MCF 10A (cell line): ENCODE data around the gene WDR4. TPM values are rescaled to one million over a fixed set of nuclear protein-coding genes. Genes with fewer than 3 reads are reported as not detected.
"Not testable (repeated sequence)": the region's sequence is repeated elsewhere in the genome, so short reads cannot be mapped to it uniquely, and the experiment has no call there.

Experiments
- BruUV-seq: library from RNA; stranded (reverse); fragments of 400-500 nt; replicated peaks from 2 replicates; lab custom pipeline; 2021; lab: Mats Ljungman, UMichigan
- CTCF ChIA-PET: fragments of 300-600 bp; sonication (Branson Sonifier 250); formaldehyde crosslinking; extraction: SDS; loops from one replicate; lab custom pipeline; 2021; ENCODE audit warnings: antibody characterized with exemption, inconsistent platforms; lab: Yijun Ruan, JAX
- POLR2A ChIA-PET: fragments of 300-600, 350-650 bp; sonication (Branson Sonifier 250); formaldehyde crosslinking; extraction: SDS; loops from one replicate; lab custom pipeline; 2020; ENCODE audit warnings: antibody characterized with exemption, inconsistent platforms; lab: Yijun Ruan, JAX
- DNase-seq: peaks from one replicate; pipeline ENCODE4 v3.0.0-alpha.2; 2018; ENCODE audit not compliant: unreplicated experiment
- H3K27ac Mint-ChIP-seq: one replicate; pipeline ENCODE4 v1.8.0; 2022; ENCODE audit warnings: mild to moderate bottlenecking, low read depth, mixed read lengths; ENCODE audit not compliant: unreplicated experiment
- H3K27me3 Mint-ChIP-seq: one replicate; pipeline ENCODE4 v1.8.0; 2022; ENCODE audit warnings: mixed read lengths; ENCODE audit not compliant: insufficient read depth, unreplicated experiment
- H3K36me3 Mint-ChIP-seq: one replicate; pipeline ENCODE4 v1.8.0; 2022; ENCODE audit warnings: mild to moderate bottlenecking, moderate library complexity, mixed read lengths; ENCODE audit not compliant: insufficient read depth, unreplicated experiment
- H3K4me1 Mint-ChIP-seq: one replicate; pipeline ENCODE4 v1.8.0; 2022; ENCODE audit warnings: mixed read lengths; ENCODE audit not compliant: insufficient read depth, unreplicated experiment
- H3K4me3 Mint-ChIP-seq: one replicate; pipeline ENCODE4 v1.8.0; 2022; ENCODE audit warnings: mild to moderate bottlenecking, moderate library complexity, mixed read lengths; ENCODE audit not compliant: unreplicated experiment
- H3K9me3 Mint-ChIP-seq: one replicate; pipeline ENCODE4 v1.8.0; 2022; ENCODE audit warnings: mixed read lengths; ENCODE audit not compliant: unreplicated experiment
- CTCF ChIP-seq: fragments of 200-600 bp; IDR thresholded peaks from one replicate; pipeline ENCODE4 v1.8.0; 2022; ENCODE audit warnings: antibody characterized with exemption, mild to moderate bottlenecking; ENCODE audit not compliant: unreplicated experiment
- intact Hi-C: fragments of 100-400 bp; cut with micrococcal nuclease; formaldehyde crosslinking; loops from 2 replicates; pipeline ENCODE4 v1.14.1; 2022
- total RNA-seq: library from RNA; stranded (reverse); gene quantifications from 2 replicates; pipeline ENCODE4 v1.2.3, GENCODE V29; 2022

The WDR4 gene
- total RNA-seq, 1 experiment from 2014 or later, result 34.4 TPM

DNA sequence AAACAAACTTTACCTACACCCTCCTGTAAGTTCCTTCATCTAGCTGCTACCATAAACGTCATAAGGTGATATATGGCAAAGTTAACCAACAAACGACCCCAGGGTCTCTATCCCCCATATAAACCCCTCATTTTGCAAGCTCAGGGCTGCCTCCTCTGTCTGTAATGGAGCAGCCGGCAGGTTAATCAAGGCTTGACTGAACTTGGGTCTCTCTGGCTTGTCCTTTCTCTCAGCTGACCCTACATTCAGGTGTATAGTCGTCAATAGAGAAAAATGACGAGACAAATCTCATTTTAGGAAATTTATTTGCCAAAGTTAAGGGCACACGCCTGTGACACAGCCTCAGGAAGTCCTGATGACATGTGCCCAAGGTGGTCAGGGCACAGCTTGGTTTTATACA is 67.4 kb downstream of the WDR4 start:
- Mint-ChIP-seq H3K4me3 (no peak overlapping the region), H3K36me3 (no peaks in the 10 kb centered on the region), H3K27ac (no peak overlapping the region), H3K9me3 (no peaks in the 10 kb centered on the region), H3K27me3 (peaks cover 16% of the 10 kb centered on the region), H3K4me1 (no peaks in the 10 kb centered on the region)
- intact Hi-C loops, result no loop called here
- no peak for DNase-seq
- no TSS peak for BruUV-seq
- TF ChIP-seq CTCF, result no peak
- ChIA-PET CTCF (no interaction called here), POLR2A (no interaction called here)

GRCh38 chr21:42809577-42810475 is 69.5 kb downstream of the WDR4 start:
- Mint-ChIP-seq H3K27ac (no peak overlapping the region), H3K27me3 (peaks cover 16% of the 10 kb centered on the region), H3K4me3 (no peak overlapping the region), H3K9me3 (no peaks in the 10 kb centered on the region), H3K4me1 (no peaks in the 10 kb centered on the region), H3K36me3 (no peaks in the 10 kb centered on the region)
- intact Hi-C loops, result no loop called here
- TF ChIP-seq CTCF, result no peak
- CTCF ChIA-PET, result interaction anchor here (0.6 to 2.8 kb wide), 3 partner anchors 41 to 252 kb away, joined by 3 to 13 read pairs (median 3); no protein-coding TSS in a partner anchor
- no peak for DNase-seq
- BruUV-seq, result no TSS peak
- POLR2A ChIA-PET, result no interaction called here

DNA sequence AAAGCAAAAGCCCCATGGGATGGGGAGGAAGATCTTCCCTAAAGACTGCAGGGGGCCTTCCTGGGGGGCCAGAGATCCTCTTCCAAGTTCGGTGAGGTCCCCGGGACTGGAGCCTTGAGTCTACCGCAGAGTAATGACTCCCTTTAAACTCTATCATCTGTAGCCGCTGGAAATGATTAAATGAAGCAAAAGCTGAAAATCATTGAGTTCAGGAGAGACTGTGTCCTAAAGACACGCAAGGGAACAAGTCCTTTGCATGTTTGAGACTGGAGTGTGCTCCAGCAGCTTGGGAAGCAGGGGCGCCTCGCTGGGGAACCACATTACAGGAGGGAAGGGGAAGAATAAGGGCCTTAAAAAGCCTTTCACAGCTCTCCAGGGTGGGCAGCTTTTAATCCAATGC is 70.2 kb downstream of the WDR4 start:
- H3K4me3 Mint-ChIP-seq, result no peak overlapping the region
- ChIA-PET POLR2A (no interaction called here), CTCF (interaction anchor here (0.6 to 2.8 kb wide), 2 partner anchors 216 to 251 kb away, joined by 3 to 13 read pairs; no protein-coding TSS in a partner anchor)
- intact Hi-C loops, result no loop called here
- H3K36me3 Mint-ChIP-seq, result no peaks in the 10 kb centered on the region
- TF ChIP-seq CTCF, result no peak
- no peak for DNase-seq
- no peaks in the 10 kb centered on the region for H3K4me1 Mint-ChIP-seq
- no TSS peak for BruUV-seq
- no peak overlapping the region for H3K27ac Mint-ChIP-seq
- H3K27me3 Mint-ChIP-seq, result peaks cover 16% of the 10 kb centered on the region
- H3K9me3 Mint-ChIP-seq, result no peaks in the 10 kb centered on the region

DNA sequence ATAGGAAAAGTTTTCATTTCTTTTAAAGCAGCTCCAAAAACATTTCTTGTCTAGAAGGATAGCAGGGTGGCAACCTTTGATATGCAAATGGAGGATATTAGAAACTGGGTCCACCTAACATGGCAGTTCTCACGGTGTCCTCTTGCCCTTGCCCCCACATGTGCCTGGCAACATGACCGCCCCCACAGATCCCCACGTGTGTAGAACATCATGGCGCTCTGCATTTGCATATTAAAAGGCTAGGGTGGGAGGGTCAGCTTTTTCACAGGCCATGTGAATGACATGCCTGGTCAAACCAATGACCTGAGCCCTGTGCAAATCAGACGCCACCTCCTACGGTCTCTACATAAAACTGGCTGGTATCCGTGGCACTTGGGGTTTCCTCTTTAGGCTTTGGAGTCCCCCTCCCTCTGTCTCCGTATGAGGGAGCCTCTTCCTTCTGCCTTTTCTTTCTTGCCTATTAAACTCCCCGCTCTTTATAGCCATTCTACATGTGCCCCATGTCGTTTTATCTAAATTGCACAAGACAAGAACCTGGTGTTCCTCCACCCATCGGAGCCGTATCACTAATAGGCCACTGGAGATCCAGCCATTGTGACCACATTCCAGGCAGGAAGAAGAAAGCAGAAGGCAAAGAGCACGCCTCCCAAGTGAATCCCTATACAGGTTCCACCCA is 71.3 kb downstream of the WDR4 start:
- no peaks in the 10 kb centered on the region for H3K9me3 Mint-ChIP-seq
- H3K4me3 Mint-ChIP-seq, result no peak overlapping the region
- no peaks in the 10 kb centered on the region for H3K4me1 Mint-ChIP-seq
- no TSS peak for BruUV-seq
- DNase-seq, result no peak
- no peak for TF ChIP-seq CTCF
- POLR2A ChIA-PET, result interaction anchor here (1.1 kb wide), 1 partner anchor 7 kb away, joined by 3 read pairs; no protein-coding TSS in a partner anchor
- H3K36me3 Mint-ChIP-seq, result no peaks in the 10 kb centered on the region
- no peak overlapping the region for H3K27ac Mint-ChIP-seq
- CTCF ChIA-PET, result interaction anchor here (0.8 kb wide), 1 partner anchor 426 kb away, joined by 3 read pairs; no protein-coding TSS in a partner anchor
- H3K27me3 Mint-ChIP-seq, result peaks cover 16% of the 10 kb centered on the region
- intact Hi-C loops, result no loop called here

DNA sequence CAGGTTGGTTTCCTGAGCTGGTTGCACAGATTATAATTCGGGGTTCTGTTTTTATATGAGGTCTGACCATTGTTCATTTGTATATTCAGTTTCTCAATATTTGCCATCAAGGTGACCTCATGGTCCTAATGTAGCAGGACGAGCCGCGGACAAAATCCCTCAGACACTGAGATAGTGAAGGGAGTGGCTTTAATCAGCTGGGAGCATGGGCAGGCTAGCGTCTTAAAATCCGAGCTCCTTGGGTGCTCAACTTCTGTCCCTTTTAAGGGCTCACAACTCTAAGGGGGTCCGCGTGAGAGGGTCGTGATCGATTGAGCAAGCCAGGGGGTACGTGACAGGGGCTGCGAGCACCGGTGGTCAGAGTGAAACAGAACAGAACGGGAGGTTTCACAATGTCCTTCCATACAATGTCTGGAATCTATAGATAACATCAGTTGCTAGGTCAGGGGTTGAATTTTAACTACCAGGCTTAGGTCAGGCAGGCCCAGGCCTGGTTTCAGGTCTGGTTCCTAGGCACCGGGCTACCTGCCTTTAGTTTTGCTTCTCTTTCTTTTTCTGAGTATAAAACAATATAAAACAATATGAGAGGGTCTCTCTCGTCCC is 71.9 kb downstream of the WDR4 start:
- H3K27me3 Mint-ChIP-seq, result peaks cover 16% of the 10 kb centered on the region
- not testable (repeated sequence) for DNase-seq

More for the DNA sequence above, 71.9 kb downstream of the WDR4 start:
- H3K9me3 Mint-ChIP-seq, H3K36me3 Mint-ChIP-seq, H3K27ac Mint-ChIP-seq, H3K4me3 Mint-ChIP-seq, intact Hi-C loops, H3K4me1 Mint-ChIP-seq, BruUV-seq: not testable (repeated sequence)
- POLR2A ChIA-PET, result interaction anchor here (1.1 kb wide), 1 partner anchor 8 kb away, joined by 3 read pairs; no protein-coding TSS in a partner anchor
- CTCF ChIA-PET, result interaction anchor here (0.8 kb wide), 1 partner anchor 426 kb away, joined by 3 read pairs; no protein-coding TSS in a partner anchor
